AG09319 (cell line): ENCODE data around the gene CEP72.

Experiments used
- DNase-seq: peaks from one replicate; pipeline ENCODE4 v3.0.0-alpha.2; 2010; ENCODE audit warnings: low read depth; ENCODE audit errors: extremely low read depth
- CTCF ChIP-seq: IDR thresholded peaks from 2 replicates; pipeline ENCODE4 v1.5.1; 2011; ENCODE audit warnings: low read depth, mild to moderate bottlenecking, inconsistent platforms, low read length, moderate library complexity

Gene CEP72

GRCh38 chr5:635306-636055, 23.3 kb downstream of the CEP72 start:
- no peak for DNase-seq
- no peak for TF ChIP-seq CTCF

- no peak for DNase-seq
Observed at GRCh38 chr5:636951-637350, 24.8 kb downstream of the CEP72 start.

DNA sequence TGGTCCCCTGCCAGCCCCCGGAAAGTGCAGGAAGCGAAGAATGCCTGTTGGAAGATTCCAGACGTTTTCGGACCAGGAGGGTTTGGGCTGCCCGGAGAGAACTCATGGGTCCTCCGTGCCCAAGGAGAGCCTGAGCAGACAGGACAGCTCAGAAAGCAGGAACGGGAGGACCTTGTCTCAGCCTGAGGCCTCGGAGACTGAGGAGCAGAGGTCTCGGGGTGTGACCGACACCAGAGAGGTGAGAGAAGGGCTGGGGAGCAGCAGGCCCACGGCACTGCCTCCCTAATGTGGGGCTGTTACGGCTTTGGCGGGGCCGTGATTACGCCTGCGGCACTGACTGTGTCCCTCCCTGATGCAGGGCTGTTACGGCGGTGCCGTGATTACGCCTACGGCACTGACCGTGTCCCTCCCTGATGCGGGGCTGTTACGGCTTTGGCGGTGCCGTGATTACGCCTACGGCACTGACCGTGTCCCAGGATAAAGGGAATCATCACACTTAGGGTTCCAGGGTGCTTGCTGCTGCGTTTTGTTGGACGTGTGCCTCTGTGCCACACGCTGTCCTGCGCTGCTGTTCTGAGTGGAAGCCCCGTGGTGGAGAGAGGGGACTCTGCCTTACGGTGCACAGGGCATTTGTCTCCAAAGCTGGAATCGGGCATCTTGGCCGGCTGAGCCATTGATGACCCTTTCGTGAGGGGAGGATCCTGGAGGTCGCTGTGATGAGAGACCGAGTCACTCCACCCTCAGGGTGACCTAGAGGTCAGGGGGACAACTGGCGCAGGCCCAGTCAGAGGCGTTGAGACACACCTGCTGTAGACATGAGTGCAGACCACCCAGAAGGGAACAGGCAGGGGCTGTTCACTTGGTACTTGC, 25.7 kb downstream of the CEP72 start:
- no peak for TF ChIP-seq CTCF
- DNase-seq = no peak

More at GRCh38 chr5:636951-637350, 24.8 kb downstream of the CEP72 start:
- TF ChIP-seq CTCF = no peak

DNA sequence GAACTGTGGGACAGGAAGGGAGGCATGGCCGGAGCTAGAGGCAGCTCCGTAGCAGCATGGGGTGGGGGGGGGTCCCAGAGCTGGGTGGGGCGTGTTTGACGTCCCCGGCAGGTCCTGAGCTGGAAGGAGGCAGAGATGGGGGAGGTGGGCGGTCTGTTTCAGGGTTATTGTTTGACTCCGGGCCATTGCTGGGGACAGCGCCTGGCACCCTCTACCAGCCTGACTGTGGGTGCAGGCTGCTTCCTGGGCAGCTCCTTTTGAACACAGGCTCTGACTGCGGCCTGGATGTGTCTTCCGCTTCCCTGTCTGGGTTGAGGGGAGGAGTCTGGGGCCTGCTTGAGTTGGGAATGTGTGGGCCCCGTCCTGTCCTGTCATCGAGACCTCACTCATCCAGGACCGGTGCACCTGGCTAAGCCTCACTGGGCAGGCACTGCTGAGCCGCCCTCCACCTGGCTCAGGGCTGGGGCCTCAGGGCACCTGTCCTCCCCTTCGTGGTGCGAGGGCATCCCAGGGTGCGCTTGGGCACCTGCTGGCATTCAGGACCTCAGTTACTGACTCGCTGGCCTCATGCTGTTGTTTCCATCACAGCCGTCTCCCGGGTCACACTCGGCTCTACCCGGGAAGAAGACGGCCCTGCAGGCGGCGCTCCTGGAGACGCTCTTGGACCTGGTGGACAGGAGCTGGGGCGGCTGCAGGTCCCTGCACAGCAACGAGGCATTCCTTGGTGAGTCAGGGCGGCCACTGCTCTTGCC, 26.5 kb downstream of the CEP72 start:
- TF ChIP-seq CTCF = no peak
- no peak for DNase-seq

DNA sequence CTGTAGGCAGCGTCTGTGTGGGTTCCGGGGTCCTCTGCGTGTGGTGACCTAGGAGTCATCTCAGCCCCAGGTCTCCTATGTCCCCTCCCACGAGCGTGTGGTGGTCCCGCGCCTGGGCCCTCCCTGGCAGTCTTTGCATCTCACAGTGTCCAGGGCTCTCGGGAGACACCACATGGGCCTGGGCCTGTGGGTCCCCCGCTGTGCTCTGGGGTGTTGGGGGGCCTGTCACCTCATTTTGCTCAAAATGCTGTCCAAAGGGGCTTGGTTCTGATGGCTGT, 27.1 kb downstream of the CEP72 start:
- TF ChIP-seq CTCF = no peak
- DNase-seq = no peak

DNA sequence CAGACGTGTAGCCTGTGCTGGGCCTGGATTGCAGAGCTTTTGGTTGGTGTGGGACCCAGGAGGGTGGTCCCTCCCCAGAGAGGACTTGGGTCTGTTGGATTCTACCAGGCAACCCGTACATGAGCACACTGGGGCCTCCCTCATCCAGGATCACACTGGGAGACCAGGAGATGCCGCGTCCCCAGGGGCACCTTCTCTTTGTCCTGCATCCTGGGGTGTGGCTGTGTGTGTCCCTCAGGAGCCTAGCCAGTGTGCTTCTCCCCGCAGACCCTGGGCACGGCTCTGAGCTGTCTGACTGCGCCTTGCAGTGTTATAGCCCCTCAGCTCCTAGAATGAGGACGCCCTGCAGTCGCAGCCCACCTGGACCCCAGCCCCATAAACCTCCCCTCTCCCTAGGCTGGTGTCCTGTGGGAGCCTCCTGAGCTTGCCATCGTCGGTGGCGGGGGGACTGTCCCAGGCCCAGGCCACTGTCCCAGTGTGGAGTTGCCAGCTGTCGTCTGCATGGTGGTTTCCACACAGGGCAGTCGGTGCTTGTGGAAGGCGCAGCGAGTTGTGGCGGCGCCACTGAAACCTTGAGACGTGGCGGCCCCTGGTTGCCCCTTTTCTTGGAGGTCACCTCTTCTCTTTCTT, 27.6 kb downstream of the CEP72 start:
- DNase-seq = no peak
- TF ChIP-seq CTCF = no peak
